H9 (cell line): Measurements from ENCODE around the gene SFRP5. TPM values are rescaled to one million over a fixed set of nuclear protein-coding genes. Genes with fewer than 3 reads are reported as not detected.

Experiments
- DNase-seq: peaks from one replicate; pipeline ENCODE4 v3.0.0-alpha.2; 2017
- H2AFZ ChIP-seq: one replicate; pipeline ENCODE4 v1.6.1; 2013; ENCODE audit warnings: mild to moderate bottlenecking, low read length, control low read depth, moderate library complexity
- H2AK5ac ChIP-seq: 2 replicates; pipeline ENCODE4 v1.6.1; 2013; ENCODE audit warnings: low read length, control low read depth, mixed read lengths; ENCODE audit not compliant: insufficient read length
- H2BK120ac ChIP-seq: one replicate; pipeline ENCODE4 v1.6.1; 2013; ENCODE audit warnings: low read depth, mild to moderate bottlenecking, low read length, control low read depth, inconsistent platforms; ENCODE audit not compliant: poor library complexity, severe bottlenecking
- H2BK12ac ChIP-seq: 2 replicates; pipeline ENCODE4 v1.6.1; 2013; ENCODE audit warnings: low read length, control low read depth, mixed read lengths, low read depth; ENCODE audit not compliant: insufficient read length
- H2BK15ac ChIP-seq: 2 replicates; pipeline ENCODE4 v1.6.1; 2013; ENCODE audit warnings: low read depth, low read length, control low read depth
- H2BK20ac ChIP-seq: one replicate; pipeline ENCODE4 v1.6.1; 2013; ENCODE audit warnings: low read depth, mild to moderate bottlenecking, low read length, control low read depth, inconsistent platforms; ENCODE audit not compliant: poor library complexity, severe bottlenecking
- H2BK5ac ChIP-seq: 2 replicates; pipeline ENCODE4 v1.6.1; 2013; ENCODE audit warnings: low read length, control low read depth, mixed read lengths; ENCODE audit not compliant: insufficient read length
- H3K14ac ChIP-seq: 2 replicates; pipeline ENCODE4 v1.6.1; 2013; ENCODE audit warnings: low read length, control low read depth; ENCODE audit not compliant: insufficient read depth
- H3K18ac ChIP-seq: 2 replicates; pipeline ENCODE4 v1.6.1; 2013; ENCODE audit warnings: low read depth, mild to moderate bottlenecking, mixed read lengths, low read length, control low read depth; ENCODE audit not compliant: insufficient read length
- H3K23ac ChIP-seq: 2 replicates; pipeline ENCODE4 v1.6.1; 2013; ENCODE audit warnings: low read length, control low read depth, mixed read lengths, low read depth; ENCODE audit not compliant: insufficient read length
- H3K23me2 ChIP-seq: 2 replicates; pipeline ENCODE4 v1.6.1; 2013; ENCODE audit warnings: low read depth, mild to moderate bottlenecking, mixed read lengths, low read length, control low read depth; ENCODE audit not compliant: insufficient read length, poor library complexity, severe bottlenecking
- H3K27ac ChIP-seq: 2 replicates; pipeline ENCODE4 v1.5.1; 2013; ENCODE audit warnings: low read length, control low read depth, mixed read lengths, low read depth; ENCODE audit not compliant: insufficient read length
- H3K27me3 ChIP-seq: 2 replicates; pipeline ENCODE4 v1.6.1; 2013; ENCODE audit warnings: low read length, control low read depth, inconsistent platforms; ENCODE audit not compliant: insufficient read depth
- H3K4ac ChIP-seq: 2 replicates; pipeline ENCODE4 v1.6.1; 2013; ENCODE audit warnings: low read depth, mild to moderate bottlenecking, control low read depth, inconsistent platforms, low read length, moderate library complexity
- H3K4me1 ChIP-seq: 2 replicates; pipeline ENCODE4 v1.6.1; 2013; ENCODE audit warnings: low read length, control low read depth, inconsistent platforms; ENCODE audit not compliant: insufficient read depth
- H3K4me2 ChIP-seq: 2 replicates; pipeline ENCODE4 v1.6.1; 2013; ENCODE audit warnings: low read length, control low read depth, mixed read lengths; ENCODE audit not compliant: insufficient read length, insufficient read depth
- H3K56ac ChIP-seq: 2 replicates; pipeline ENCODE4 v1.6.1; 2013; ENCODE audit warnings: low read depth, mild to moderate bottlenecking, mixed read lengths, low read length, control low read depth; ENCODE audit not compliant: insufficient read length
- H3K79me1 ChIP-seq: 2 replicates; pipeline ENCODE4 v1.6.1; 2013; ENCODE audit warnings: low read depth, mild to moderate bottlenecking, moderate library complexity, low read length, control low read depth, inconsistent platforms; ENCODE audit not compliant: insufficient read depth, poor library complexity, severe bottlenecking
- H3K79me2 ChIP-seq: 2 replicates; pipeline ENCODE4 v1.6.1; 2013; ENCODE audit warnings: low read length, control low read depth, inconsistent platforms; ENCODE audit not compliant: insufficient read depth
- H3K9ac ChIP-seq: 2 replicates; pipeline ENCODE4 v1.6.1; 2013; ENCODE audit warnings: low read length, control low read depth, mixed read lengths; ENCODE audit not compliant: insufficient read length; ENCODE audit errors: extremely low read depth
- H3K9me3 ChIP-seq: one replicate; pipeline ENCODE4 v1.6.1; 2013; ENCODE audit warnings: low read depth, low read length, inconsistent platforms; ENCODE audit not compliant: control insufficient read depth
- H3T11ph ChIP-seq: one replicate; pipeline ENCODE4 v1.6.1; 2013; ENCODE audit warnings: mild to moderate bottlenecking, low read length, control low read depth, inconsistent platforms
- H4K20me1 ChIP-seq: one replicate; pipeline ENCODE4 v1.6.1; 2013; ENCODE audit not compliant: control insufficient read depth, insufficient read length, insufficient read depth
- H4K5ac ChIP-seq: 2 replicates; pipeline ENCODE4 v1.6.1; 2013; ENCODE audit warnings: low read depth, mild to moderate bottlenecking, mixed read lengths, low read length, control low read depth; ENCODE audit not compliant: insufficient read length
- H4K8ac ChIP-seq: replicated peaks from 2 replicates; pipeline ENCODE4 v1.6.1; 2013; ENCODE audit warnings: low read length, control low read depth, mixed read lengths, low read depth; ENCODE audit not compliant: insufficient read length
- H4K91ac ChIP-seq: 2 replicates; pipeline ENCODE4 v1.6.1; 2013; ENCODE audit warnings: low read depth, mild to moderate bottlenecking, moderate library complexity, mixed read lengths, low read length, control low read depth; ENCODE audit not compliant: insufficient read length
- H3K27ac Mint-ChIP-seq, 3 experiments: 2 replicates in 2 of 3; 3 replicates in 1 of 3; pipeline ENCODE4 v1.8.0; 2020 to 2021; ENCODE audit warnings: mixed read lengths in 3 of 3, mild to moderate bottlenecking in 1 of 3, moderate library complexity in 1 of 3
- H3K27me3 Mint-ChIP-seq: 2 replicates; pipeline ENCODE4 v1.8.0; 2021; ENCODE audit warnings: low read depth, mild to moderate bottlenecking, moderate library complexity, mixed read lengths
- H3K36me3 Mint-ChIP-seq, 3 experiments: 2 replicates in 2 of 3; 3 replicates in 1 of 3; pipeline ENCODE4 v1.8.0; 2020 to 2021; ENCODE audit warnings: low read depth in 3 of 3, mixed read lengths in 3 of 3; ENCODE audit not compliant: insufficient read depth in 1 of 3
- H3K4me1 Mint-ChIP-seq, 2 experiments: 2 replicates each; pipeline ENCODE4 v1.8.0; 2020; ENCODE audit warnings: mixed read lengths in 2 of 2
- H3K4me3 Mint-ChIP-seq, 2 experiments: 2 replicates in 1 of 2; 3 replicates in 1 of 2; pipeline ENCODE4 v1.8.0; 2020 to 2021; ENCODE audit warnings: mild to moderate bottlenecking in 2 of 2, mixed read lengths in 2 of 2, moderate library complexity in 1 of 2
- H3K9me3 Mint-ChIP-seq, 2 experiments: 2 replicates in 1 of 2; 3 replicates in 1 of 2; pipeline ENCODE4 v1.8.0; 2020; ENCODE audit warnings: mild to moderate bottlenecking in 2 of 2, mixed read lengths in 2 of 2, moderate library complexity in 1 of 2
- CTCF ChIP-seq: fragments of 200-600 bp; sonication (generic); conservative IDR thresholded peaks from 3 replicates; pipeline ENCODE4 v1.8.0; 2021; ENCODE audit warnings: antibody characterized with exemption, mild to moderate bottlenecking
- WGBS: extraction: QIAGEN DNeasy Blood & Tissue Kit; methylation state at CpG from one replicate; pipeline ENCODE4 v1.1.7; 2013; ENCODE audit warnings: missing lambda C conversion rate, low lambda C conversion rate, mixed read lengths; ENCODE audit not compliant: insufficient read length; ENCODE audit errors: extremely low coverage; 5-methylcytosine and 5-hydroxymethylcytosine counted together
- total RNA-seq: library from RNA; stranded (reverse); gene quantifications from 2 replicates; pipeline ENCODE4 v1.2.1, GENCODE V29; 2021

Gene SFRP5
- total RNA-seq, 1 experiment from 2014 or later, result 1.7 TPM

- H2BK12ac ChIP-seq, result no peak overlapping the region
- no peak overlapping the region for H3T11ph ChIP-seq
- Mint-ChIP-seq H3K4me1 (peaks cover 23 to 41% of the 10 kb centered on the region in 2 experiments), H3K27me3 (peaks cover 22% of the 10 kb centered on the region), H3K9me3 (no peaks in the 10 kb centered on the region), H3K27ac (no peak overlapping the region; a peak in 1 of 7 replicates), H3K36me3 (peaks cover 5 to 26% (median 9%) of the 10 kb centered on the region in 3 experiments), H3K4me3 (no peak overlapping the region; a peak in 1 of 5 replicates)
- TF ChIP-seq CTCF, result no peak
- no peak overlapping the region for H2BK15ac ChIP-seq
- no peak overlapping the region for H3K4ac ChIP-seq
- H3K56ac ChIP-seq, result no peak overlapping the region
- H3K9me3 ChIP-seq, result no peaks in the 10 kb centered on the region
- no peak overlapping the region for H3K27ac ChIP-seq
- no peak overlapping the region for H2AK5ac ChIP-seq
- H4K8ac ChIP-seq, result no peak overlapping the region
- H3K4me1 ChIP-seq, result no peaks in the 10 kb centered on the region
- no peaks in the 10 kb centered on the region for H3K79me2 ChIP-seq
- DNase-seq, result no peak
- no peak overlapping the region for H2BK5ac ChIP-seq
- H3K79me1 ChIP-seq, result no peaks in the 10 kb centered on the region
- no peak overlapping the region for H2AFZ ChIP-seq
- no peak overlapping the region for H3K23ac ChIP-seq
- H3K9ac ChIP-seq, result no peak overlapping the region
- no peaks in the 10 kb centered on the region; the same call in 1 of the 2 replicates for H3K27me3 ChIP-seq
- no peak overlapping the region; the same call in 1 of the 2 replicates for H3K14ac ChIP-seq
- no peak overlapping the region for H2BK120ac ChIP-seq
- H4K20me1 ChIP-seq, result peaks cover 2% of the 10 kb centered on the region
- no peak overlapping the region for H3K4me2 ChIP-seq
- H3K23me2 ChIP-seq, result no peaks in the 10 kb centered on the region
- no peak overlapping the region for H4K91ac ChIP-seq
- no CpG with 5 or more reads among the region's 7 CpGs for WGBS
- no peak overlapping the region for H3K18ac ChIP-seq
- no peak overlapping the region for H2BK20ac ChIP-seq
- H4K5ac ChIP-seq, result no peak overlapping the region
Measured at GRCh38 chr10:97764519-97764931, 7.3 kb downstream of the SFRP5 start.
